GM21381 (cell line): Measurements from ENCODE around the gene FAM229A.

ENCODE experiments used
- ATAC-seq: cut with Tn5 transposase; IDR thresholded peaks from one replicate; pipeline ENCODE4 v1.9.1; 2021; ENCODE audit warnings: mild to moderate bottlenecking, moderate library complexity; ENCODE audit not compliant: unreplicated experiment

Gene FAM229A

DNA sequence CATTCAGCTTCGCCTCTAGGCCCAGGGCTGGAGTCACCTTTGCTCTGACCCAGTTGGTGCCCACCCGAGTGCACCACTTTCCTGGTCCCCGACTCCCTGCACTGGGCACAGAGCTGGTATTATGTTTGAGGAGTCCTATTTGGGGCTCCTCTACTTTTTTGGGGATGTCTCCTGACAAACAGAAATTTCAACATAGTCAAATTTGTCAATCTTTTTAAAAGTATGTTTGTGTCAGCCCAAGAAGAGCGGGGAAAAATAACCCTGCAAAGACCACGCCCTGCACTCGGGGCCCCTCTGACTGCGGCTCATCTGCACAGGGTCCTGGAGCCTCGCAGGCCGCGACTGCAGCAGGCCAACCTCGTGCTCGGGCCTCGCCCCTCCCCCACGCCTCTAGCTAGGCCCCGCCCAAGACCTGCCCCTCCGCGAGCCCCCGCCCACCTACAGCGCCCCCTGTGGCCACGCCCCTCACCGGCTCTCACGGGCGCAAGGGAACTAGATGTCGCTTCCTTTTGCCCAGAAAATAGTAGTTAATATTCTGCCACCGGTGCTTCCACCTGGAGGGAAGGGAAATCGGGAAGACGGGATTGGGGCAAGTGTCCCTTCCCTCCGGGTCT, 11.4 kb downstream of the FAM229A start:
- peak; percentile 29 for ATAC-seq

DNA sequence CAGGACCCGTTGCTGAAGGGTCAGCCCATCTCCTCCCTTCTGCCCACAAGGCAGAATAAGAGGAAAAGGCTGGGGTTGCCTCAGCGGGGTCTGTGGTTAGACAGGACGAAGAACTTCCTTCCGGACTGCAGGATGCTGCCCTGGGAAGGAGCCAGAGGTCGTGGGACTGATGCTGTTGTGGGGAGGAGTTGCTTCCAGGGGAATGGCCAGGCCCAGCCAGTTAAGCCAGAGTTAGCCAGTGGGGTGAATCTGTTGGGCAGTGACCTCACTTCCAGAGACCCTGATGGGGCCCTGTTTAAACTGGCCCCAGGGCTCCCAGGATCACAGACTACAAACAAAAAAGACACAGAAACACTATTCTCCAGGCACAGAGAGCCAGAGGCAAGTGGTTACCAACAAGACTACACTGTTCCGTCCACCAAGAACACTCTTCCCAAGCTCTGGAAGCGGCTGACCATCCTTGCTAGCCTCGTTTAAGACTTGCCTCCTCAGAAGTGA, 13.0 kb downstream of the FAM229A start:
- no peak for ATAC-seq

DNA sequence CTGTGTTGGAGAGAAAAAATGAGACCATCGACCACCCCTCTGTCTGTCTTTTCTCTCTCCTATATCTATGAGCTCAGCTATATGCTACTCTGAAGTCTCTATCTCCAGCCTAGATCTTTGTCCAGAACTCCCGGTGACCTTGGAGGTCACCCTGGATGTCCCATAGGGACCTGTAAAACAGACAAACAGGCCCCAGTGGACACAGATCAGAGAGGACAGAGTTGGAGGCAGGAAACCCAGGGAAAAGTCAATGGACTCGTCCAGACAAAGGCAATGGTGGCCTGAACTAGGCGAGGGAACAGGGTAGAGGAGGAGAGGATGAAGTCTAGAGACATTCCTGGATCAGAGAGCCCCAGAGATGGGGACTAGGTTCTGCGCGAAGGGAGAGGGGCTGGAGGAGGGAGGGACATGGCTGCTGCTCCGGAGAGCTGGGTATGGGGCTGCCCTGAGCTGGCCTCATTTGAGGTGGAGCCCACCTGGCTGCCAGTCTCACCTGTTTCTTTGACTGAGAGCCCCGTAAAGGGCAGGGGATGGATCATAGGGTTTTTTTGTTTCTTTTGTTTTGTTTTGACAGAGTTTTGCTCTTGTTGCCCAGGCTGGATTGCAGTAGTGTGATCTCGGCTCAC, 15.6 kb downstream of the FAM229A start:
- ATAC-seq: no peak

DNA sequence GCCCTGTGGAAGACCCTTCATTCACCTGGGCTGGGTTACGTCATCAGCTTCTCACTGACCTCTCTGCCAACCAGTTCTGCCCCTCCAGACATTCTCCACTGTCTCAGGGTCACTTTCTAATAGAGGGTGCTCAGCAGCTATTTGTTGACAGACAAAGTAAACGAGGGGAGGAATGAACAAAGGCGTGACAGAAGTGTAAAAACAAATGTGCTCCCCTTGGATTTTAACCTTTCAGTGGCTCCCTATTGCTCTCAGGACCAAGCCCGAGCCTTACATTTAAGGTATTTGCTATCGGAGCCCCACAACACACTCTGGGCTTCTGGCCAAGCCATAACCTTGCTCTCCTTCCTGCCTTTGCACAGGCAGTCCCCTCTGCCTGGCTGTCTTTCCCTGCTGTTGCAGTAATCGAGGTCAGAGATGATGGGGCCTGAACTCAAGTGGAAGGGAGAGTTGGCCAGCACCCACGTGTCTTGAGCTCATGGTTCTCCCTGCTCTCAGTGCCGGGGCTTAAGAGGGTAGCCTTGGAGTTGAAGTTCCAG, 16.9 kb downstream of the FAM229A start:
- ATAC-seq: no peak

DNA sequence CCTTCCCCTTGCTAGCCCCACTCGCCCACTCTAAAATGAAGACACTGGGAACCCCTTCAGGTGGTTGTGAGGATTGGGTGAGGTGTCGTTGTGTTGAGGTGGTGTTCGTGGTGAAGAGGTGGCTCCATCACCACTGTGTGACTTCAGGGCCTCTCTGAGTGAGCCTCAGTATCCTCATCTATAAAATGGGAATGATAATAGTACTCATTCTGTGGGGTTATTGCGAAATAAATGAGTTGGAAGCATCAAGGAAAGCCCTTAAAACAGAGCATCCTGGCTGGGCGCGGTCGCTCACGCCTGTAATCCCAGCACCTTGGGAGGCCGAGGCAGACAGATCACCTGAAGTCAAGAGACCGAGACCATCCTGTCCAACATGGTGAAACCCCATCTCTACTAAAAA, 19.6 kb downstream of the FAM229A start:
- no peak for ATAC-seq

DNA sequence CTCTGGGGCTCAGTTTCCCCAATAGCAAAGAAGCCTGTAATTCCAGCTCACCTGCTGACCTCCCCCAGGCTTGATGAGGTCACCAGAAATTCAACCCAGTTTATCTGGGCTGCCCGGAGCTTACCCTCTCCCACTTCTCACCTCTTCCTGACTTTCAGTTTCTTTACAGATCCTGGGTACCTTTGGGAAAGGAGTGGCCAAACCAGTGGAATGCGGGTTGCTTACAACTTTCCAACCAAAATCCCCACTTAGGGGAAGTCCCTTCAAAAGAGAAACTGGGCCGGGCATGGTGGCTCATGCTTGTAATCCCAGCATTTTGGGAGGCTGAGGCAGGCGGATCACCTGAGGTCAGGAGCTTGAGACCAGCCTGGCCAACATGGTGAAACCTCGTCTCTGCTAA, 20.3 kb downstream of the FAM229A start:
- no peak for ATAC-seq

DNA sequence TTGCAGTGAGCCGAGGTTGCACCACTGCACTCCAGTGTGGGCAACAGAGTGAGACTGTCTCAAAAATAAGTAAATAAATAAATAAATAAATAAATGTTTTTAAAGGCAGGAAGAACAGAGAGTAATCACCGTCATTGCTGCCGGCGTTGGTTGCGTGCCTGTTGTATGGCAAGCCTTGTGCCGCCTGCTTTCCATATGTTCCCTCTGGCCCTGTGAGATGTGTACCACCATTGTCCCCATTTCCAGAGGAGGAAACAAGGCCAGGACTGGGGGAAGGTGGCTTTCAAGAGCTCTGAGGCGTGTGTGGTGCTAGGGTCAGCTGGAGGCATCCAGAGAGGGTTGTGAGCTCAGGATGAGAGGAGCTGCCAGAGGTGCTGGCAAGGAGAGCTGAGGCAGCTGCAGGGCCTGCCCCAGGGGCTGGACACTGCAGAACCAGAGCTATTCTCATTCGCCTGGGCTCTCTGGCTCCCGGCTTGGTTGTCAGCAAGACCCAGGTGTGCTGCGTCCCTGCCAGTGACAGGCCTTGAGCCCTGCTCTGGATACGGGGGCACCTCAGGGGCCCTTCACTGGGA, 21.0 kb downstream of the FAM229A start:
- no peak for ATAC-seq

DNA sequence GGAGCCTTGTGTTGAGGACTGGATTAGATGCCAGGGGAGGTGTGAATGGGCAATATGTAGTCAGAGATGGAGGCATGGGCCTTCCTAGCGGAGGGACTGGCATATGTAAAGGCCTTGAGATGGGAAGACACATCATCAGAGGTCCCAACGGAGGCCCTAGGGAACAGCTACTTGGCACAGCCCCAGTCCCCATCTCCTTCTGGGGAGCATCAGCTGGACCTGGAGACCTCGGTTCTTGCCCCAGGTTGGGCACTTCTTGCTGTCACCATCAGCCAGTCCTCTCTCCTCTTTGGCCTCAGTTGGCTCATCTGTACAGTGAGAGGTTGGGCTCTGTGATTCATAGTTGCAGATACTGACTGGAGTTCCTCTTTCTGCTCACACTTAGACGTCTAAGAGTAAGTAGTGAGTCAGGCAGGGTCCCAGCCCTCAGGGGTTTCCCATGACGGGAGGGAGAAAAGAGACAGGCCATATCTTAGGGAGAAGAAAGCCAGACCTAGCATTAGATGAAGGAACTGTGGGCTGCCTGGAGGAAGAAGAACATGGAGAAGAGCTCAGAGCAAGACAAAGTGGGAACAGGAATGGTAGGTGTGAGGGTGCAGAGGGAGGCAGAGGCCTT, 22.8 kb downstream of the FAM229A start:
- ATAC-seq: no peak

DNA sequence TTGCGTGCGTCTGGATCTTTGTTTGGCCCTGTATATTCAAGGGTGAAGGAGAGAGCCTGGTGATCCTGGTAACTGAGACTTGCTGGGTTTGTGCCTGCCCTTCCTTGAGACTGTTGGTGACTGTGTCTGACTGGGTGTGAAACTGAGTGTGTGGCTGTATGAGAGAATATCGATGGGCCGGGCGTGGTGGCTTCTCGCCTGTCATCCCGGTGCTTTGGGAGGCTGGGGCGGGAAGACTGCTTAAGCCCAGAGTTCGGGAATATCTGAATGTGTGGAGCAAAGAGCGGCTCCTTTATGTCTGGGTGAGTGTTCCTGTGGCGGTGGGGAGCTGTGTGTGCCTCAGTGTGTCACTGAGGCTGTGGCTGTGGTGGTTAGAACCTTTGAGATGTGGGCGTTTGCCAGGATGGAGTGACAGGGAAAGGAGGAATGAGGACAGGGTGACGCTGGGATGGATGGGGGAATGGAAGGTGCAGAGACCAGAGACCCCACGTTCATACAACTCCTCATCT, 23.6 kb downstream of the FAM229A start:
- ATAC-seq: no peak

DNA sequence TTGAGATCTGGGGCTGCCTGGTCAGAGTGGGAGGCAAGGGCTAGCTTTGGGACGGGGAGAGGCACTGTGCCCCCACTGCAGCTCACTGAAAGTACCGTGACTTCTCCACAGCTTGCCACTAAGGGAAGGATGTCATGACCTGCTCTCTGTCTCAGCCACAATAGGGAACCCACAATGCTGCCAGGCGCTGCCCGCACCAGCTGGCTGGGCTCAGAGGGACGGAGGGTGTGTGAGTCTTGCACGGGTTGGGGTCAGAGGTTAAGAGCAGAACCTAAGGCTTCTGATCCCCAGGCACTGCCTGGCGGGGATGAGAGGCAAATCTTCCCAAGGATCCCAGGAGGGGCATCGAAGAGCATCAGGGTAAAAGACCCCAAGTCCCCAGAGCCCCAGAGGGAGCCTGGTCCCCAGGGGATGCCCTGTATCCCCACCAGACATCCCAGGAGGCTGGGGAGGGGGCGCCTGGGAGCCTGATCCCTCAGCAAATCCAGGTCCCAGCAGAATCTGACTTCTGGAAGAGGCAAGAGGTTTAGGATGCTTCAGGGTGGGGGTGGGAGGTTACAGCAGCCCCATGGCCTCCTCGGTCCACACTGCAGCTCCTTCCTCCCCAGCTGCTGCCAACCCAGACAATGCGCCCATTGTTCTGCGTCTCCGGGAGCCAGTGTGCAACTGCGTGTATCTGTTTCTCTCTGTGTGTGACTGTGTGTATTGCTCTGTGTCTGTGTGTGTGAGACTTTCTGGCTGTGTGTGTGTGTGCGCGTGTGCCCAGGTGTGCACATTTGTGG, 24.2 kb downstream of the FAM229A start:
- peak; percentile 31 for ATAC-seq

DNA sequence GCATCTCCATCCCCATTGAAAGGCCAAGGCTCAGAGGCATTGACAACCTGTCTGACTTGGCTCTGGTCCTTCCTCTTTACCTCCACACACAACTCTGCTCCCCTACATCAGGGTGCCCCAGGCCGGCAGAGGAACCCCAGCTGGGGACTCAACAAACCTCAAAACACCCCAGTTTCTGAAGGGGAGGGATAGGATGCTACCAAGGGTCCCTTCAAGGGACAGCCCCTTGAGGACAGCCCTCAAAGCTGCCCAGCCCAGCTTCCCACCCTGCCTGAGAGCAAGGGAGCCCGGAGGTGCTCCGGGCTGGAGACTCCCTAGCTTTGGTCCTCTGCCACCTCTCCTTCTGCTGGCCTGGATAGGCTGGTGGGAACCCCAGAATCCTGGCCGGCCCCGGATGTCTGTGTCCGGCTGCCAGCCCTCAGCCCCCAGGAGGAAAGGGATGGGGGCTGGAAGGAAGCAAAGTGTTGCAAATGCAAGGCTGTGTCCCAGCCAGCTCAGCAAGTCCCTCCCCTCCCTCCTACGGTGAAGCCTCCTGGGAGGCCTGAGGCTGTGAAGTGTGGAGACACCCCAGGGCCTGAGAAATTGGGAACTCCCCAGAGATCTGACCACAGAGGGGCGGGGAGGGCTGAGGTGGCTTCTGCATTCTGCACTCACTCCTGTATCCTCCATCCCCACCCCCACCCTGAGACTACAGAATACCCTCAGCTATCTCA, 25.2 kb downstream of the FAM229A start:
- ATAC-seq: no peak

DNA sequence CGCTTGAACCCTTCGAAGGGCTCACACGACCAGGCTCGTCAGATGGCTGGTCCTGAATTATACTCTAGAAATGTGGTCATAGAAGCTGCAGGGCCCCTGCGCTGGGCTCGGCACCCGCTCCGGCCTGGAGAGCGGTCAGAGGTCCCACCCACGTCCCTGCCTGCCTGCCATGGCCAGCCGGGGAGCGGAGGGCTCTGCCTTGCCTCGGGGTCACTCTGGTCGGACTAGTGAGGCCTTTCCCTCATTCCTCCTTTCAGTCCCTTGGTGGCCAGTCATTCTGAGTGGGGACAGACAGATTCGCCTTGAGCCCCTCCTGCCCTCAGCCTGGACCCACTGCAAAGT, 25.7 kb downstream of the FAM229A start:
- no peak for ATAC-seq

DNA sequence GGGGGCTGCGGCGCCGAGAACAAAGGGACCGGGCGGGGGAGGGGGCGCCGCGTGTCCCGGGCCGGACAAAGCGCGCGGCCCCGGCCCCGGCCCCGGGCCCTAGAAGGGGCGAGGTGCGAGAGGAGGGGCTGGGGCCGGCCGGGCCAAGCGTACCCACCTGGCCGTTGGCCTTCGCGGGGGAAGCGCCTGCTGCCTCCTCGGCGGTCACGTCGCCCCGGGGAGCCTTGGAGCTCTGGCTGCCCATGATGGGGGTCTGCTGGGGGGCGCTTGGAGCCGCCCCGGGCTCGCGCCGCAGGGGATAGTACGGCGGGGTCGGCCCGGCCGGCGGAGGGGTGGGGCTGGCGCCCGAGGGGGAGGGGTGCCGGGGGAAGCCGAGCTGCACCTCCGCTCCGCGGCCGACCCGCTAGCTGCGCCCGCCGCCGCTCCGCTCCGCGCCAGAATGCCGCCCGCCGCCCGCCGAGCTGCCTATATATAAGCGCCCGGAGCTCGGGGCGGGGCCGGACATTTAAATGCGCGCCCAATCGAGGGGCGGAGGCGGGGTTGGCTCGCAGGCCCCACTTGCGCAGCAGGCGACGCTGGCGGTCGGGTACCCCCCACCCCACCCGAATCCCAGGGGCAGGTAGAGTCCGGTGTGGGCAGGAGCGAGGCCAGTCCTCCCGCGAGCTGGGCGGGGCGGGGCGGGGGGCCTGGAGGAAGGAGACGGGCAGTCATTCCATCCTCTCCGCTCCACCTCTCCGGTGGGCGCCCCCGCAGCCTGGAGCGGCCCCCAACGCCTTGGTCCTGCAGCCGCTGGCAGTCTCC, 26.3 kb downstream of the FAM229A start, which contains the start of gene MARCKSL1:
Gene MARCKSL1 (minus strand): TSS at position 444 of the 801 bp plus-strand sequence. CDS start 200 bp downstream, at position 244.
- peak; percentile 47 for ATAC-seq

DNA sequence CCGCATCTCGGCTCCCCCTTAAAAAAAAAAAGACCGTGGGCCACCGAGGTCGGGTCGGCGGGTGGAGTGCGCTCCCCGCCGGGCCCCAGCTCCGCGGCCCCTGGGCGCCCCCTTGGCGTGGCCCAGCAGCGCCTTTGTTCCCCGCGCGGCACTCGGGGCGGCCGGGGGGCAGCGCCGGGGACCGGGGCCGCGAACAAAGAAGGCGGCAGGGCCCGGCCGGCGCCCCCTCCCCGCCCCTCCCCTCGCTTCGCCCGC, 26.8 kb downstream of the FAM229A start:
- ATAC-seq: no peak

DNA sequence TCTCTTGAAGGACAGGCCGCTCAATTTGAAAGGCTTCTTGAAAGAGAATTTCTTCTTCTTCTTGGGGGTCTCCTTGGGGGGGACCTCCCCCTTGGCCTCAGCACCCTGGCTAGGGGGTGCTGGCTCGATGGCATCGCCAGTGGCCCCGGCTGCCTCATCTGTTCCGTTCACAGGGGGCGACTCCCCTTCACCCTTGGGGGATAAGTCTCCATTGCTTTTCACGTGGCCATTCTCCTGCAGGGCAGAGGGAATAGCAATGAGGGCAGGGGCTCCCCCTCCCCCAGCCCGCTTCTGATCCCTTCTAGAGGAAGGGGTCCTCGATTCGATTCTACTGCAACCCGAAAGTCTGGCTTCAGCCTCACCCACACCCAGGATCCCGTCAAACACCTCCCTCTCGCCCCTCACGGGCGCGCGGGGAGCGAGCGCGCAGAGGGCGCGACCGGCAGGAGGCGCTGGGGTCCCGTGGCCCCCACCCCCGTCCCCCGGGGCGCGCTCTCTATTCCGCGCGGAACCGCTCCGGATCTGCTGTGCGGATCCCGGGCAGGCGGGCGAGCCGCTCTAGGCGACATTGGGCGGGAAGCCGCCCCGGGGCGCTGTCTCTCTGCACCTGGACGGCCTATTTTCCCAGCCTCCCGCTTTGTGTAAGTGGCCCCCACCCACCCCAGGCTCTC, 27.3 kb downstream of the FAM229A start:
- peak; percentile 9 for ATAC-seq

DNA sequence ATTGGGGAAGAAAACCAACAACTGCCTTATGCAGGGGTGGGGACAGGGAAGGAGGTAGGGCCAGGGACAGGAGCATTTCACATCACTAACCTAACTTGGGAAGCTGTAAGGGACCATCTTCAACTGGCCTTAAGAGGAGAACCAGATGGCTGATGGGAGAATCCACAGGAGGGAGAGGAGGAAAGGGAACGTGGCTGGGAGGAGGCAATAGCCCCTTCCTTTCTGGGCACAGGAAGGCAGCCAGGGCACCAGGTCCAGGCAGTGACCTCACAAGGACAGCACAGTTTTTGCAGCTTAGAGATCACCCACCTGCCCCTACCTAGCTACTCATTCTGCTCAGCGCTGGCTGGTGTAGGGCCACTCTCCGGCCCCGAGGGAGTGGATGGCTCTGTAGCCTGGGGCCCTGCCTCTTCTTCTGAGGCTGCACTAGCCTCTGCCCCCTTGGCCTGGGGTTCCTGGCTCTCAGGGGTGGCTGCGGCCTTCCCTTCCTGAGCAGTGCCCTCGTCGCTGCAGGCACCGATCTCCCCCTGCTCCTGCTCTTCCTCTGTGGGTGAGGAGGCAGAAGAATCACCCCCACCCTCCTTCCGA, 27.9 kb downstream of the FAM229A start:
- no peak for ATAC-seq

DNA sequence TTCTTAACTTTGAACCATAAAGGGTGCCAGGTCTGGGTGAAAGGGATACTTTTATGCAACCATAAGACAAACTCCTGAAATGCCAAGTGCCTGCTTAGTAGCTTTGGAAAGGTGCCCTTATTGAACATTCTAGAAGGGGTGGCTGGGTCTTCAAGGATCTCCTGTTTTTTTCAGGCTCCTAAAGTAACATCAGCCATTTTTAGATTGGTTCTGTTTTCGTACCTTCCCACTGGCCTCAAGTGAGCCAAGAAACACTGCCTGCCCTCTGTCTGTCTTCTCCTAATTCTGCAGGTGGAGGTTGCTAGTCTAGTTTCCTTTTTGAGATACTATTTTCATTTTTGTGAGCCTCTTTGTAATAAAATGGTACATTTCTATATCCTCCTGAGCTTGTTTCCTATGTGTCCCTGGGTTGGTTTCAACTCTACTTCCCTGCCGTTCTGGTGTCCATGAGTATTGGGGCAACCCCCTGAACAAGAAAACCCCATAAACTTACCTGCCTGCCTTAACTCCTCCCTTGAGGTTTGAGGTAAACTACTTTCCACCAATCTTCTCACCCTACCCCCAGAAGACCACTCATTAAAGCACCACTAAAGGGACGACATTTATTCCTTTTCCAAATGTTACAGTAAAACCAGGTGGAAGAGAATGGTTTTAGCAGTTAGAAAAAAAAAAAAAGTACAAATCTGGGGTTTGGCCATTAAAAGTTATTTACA, 28.9 kb downstream of the FAM229A start:
- no peak for ATAC-seq
